GM12865 (cell line): ENCODE data around the gene TARP.
A peak's percentile ranks its signal among the peaks of the same experiment; 100 is the strongest.

Experiments
- DNase-seq: peaks from one replicate; pipeline ENCODE4 v3.0.0; 2010; ENCODE audit warnings: low read depth
- H3K4me3 ChIP-seq: 2 replicates; pipeline ENCODE4 v1.5.1; 2011; ENCODE audit warnings: mild to moderate bottlenecking, low read depth, low read length, control low read depth
- TF ChIP-seq, protein P1 (sequence below): IDR thresholded peaks from 2 replicates; pipeline ENCODE4 v1.5.1; 2011; ENCODE audit warnings: low read length, control low read depth, low read depth, inconsistent platforms; ENCODE audit not compliant: insufficient read depth; ENCODE audit errors: missing control alignments

TARP gene

DNA sequence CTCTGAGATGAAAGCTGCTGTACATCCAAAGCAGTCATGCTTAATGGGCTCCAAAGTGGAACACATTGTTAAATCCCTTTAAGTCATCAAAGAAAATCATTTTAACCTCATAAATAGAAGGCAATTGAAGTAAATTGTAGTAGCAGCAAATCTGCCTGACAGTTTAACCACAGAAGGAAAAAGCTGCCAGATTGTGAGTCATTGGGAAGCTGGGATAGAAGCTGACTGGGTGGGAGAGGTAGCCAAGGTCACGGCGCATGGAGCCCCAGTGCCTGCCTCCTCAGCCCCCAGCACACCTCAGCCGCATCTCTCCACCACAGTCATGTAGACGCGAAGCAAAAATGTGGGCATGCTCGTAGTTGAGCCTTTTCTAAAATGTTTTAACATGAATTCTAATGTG is 44.0 kb downstream of the TARP start:
- DNase-seq, result no peak
- TF ChIP-seq, protein P1, sequence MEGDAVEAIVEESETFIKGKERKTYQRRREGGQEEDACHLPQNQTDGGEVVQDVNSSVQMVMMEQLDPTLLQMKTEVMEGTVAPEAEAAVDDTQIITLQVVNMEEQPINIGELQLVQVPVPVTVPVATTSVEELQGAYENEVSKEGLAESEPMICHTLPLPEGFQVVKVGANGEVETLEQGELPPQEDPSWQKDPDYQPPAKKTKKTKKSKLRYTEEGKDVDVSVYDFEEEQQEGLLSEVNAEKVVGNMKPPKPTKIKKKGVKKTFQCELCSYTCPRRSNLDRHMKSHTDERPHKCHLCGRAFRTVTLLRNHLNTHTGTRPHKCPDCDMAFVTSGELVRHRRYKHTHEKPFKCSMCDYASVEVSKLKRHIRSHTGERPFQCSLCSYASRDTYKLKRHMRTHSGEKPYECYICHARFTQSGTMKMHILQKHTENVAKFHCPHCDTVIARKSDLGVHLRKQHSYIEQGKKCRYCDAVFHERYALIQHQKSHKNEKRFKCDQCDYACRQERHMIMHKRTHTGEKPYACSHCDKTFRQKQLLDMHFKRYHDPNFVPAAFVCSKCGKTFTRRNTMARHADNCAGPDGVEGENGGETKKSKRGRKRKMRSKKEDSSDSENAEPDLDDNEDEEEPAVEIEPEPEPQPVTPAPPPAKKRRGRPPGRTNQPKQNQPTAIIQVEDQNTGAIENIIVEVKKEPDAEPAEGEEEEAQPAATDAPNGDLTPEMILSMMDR, result no peak
- no peak overlapping the region for H3K4me3 ChIP-seq

DNA sequence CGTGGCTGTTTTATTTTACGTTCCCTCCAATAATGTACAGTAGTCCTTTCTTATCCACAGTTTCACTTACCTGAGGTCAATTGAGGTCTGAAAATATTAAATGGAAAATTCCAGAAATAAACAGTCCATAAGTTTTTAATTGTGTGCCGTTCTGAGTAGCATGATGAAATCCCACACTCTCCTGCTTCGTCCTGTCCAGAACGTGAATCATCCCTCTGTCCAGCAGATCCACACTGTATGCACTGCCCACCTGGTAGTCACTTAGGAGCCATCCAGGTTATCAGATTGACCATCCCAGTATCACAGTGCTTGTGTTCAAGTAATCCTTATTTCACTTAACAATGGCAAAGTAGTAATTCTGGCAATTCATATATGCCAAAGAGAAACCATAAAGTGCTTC is 49.0 kb downstream of the TARP start:
- DNase-seq, result no peak
- no peak overlapping the region for H3K4me3 ChIP-seq
- TF ChIP-seq, protein P1, result no peak

DNA sequence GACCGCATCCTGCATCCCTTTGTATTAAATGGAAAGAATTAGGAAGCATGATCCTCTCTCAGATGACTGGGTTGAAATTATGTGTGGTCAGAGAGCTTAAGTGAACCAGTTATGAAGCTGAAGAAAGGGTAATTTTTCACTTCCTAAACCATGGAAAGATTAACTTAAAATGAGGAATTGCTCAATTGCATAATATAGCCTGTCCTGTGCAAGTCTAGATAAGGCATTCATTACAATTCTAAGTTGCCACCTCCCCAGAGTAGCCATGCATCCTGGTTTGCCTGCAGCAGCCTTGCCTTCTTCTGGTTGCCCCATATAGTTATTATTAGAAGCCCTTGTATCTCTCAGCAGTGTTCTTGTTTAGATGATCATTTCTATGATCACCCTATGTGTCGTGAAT is 50.1 kb downstream of the TARP start:
- TF ChIP-seq, protein P1, result no peak
- DNase-seq, result no peak
- H3K4me3 ChIP-seq, result no peak overlapping the region

DNA sequence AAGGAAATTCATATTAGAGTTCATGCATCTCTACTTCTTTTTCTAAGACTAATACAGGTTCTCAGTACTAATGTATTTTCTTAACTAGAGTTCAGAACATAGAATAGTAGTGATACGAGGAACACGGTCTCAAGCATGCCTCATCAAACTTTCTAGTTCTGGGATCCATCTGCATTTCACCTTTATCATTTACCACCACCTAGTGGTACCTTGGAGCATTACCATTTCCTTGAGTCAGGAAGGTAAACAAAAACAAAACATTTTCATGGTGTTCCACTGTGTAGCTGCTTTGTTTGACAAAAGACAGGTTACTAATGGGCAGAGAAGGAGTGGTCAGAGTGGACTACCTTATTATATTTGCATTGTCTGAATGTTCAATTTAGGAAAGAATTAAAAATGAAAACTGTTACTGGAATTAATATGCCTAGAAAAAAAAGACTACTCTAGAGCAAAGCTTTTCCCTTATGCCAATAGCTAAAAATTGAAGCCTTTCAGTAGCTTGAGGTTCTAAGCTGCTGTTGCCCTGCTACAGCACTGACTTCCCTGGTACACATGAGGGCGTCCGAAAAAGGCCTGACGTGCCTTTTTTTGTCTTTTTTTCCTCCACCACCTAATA is 50.8 kb downstream of the TARP start:
- H3K4me3 ChIP-seq, result no peak overlapping the region
- TF ChIP-seq, protein P1, result peak; percentile 76
- DNase-seq, result peak; percentile 73

DNA sequence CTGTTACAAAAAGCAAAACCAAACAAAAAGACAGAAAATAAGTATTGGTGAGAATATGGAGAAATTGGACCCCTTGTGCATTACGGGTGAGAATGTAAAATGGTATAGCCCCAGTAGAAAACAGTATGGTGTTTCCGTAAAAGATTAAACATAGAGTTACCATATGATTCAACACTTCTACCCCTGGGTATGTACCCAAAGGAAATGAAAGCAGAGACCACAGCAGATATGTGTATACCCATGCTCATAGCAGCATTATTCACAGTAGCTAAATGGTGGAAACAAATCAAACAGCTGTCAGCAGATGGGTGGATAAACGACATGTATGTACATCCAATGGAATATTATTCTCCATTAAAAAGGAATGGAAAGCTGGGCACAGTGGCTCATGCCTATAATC is 53.0 kb downstream of the TARP start:
- H3K4me3 ChIP-seq, result no peak overlapping the region
- DNase-seq, result peak; percentile 17
- TF ChIP-seq, protein P1, result no peak

DNA sequence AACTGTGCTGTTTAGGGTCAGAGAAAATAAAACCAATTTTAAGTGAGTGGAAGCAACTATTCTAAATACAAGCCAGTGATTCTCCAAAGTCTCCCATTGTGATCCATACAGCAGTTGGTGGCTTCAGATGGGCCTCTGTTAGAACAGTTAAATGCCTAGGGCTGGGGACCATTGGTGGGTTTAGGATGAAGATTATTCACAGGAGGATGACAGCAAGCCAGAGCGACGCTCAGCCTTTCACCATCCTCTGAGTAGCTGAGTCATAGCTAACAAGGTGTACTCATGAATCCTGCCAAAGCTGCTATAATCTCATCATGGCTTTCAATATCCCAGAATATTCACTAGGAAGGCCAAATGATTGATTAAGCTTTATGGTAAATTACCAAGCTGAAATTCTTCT is 55.8 kb downstream of the TARP start:
- TF ChIP-seq, protein P1, result no peak
- no peak for DNase-seq
- H3K4me3 ChIP-seq, result no peak overlapping the region
